ENCODE results near the gene LRFN2.

- no peak for TF ChIP-seq CTCF (IDR thresholded peaks at IDR 0.05)
- TF ChIP-seq POLR2A (IDR thresholded peaks at IDR 0.05): no peak
These were observed 195.2 kb downstream of the LRFN2 start for GRCh38 chr6:40391851-40392517.
